Measurements from ENCODE around the gene NEURL3. TPM values are rescaled to one million over a fixed set of nuclear protein-coding genes. Genes with fewer than 3 reads are reported as not detected.

Gene NEURL3
- total and polyA plus RNA-seq, 2 donors (not counting 3 experiments of a cell fraction or from before 2014, with no cell fraction given), result not detected

DNA sequence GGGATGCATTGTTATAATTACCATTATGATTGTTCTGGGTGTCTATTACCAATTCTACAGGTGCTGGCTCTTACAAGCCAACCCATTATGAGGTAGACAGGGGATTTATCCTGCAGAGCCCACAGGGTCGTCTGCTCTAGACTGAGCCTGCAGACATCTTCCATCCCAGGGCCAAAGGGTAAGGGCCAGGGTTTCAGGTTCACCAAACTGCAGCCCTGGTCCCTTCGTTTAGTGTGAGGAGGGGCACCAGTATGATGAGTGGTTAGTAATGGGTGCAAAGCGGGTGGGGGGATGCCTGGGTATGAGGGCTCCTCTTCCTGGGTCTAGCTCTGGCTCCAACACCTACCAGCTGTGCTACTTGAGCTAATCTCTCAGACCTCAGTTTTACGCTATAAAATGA is 30.2 kb upstream of the NEURL3 start:
- Histone ChIP-seq H3K36me3 (ENCODE audit: control insufficient read depth in 2 of 2, extremely low read depth in 1 of 2, insufficient read depth in 2 of 2, low read length in 2 of 2) (no peaks in the 10 kb centered on the region), H3K4me1 (ENCODE audit: control insufficient read depth, extremely low read depth, insufficient read depth, low read length) (peaks cover 40% of the 10 kb centered on the region), H3K9me1 (replicated peaks; ENCODE audit: control insufficient read depth, extremely low read depth, insufficient read depth, low read length) (no peaks in the 10 kb centered on the region), H4K20me1 (replicated peaks; ENCODE audit: control insufficient read depth, extremely low read depth, insufficient read depth, low read length) (no peaks in the 10 kb centered on the region), H3K27ac (ENCODE audit: insufficient read depth, low read depth, low read length) (no peak overlapping the region), H3K27me3 (ENCODE audit: control insufficient read depth in 2 of 2, insufficient read depth in 2 of 2, low read length in 2 of 2) (no peaks in the 10 kb centered on the region), H3K79me2 (ENCODE audit: control insufficient read depth, insufficient read depth, low read length) (peaks cover 31% of the 10 kb centered on the region), H3K4me3 (replicated peaks in 1 of 3; ENCODE audit: insufficient read depth in 1 of 3, low read depth in 1 of 3, low read length in 3 of 3) (no peak overlapping the region), H3K4me2 (ENCODE audit: insufficient read depth, low read length) (no peak overlapping the region), H3K9me3 (replicated peaks; ENCODE audit: control insufficient read depth, insufficient read depth, low read length) (no peaks in the 10 kb centered on the region), H2AFZ (ENCODE audit: low read depth, low read length) (no peak overlapping the region), H3K9ac (replicated peaks; ENCODE audit: extremely low read depth, insufficient read depth, low read length) (no peak overlapping the region)
- no peak for DNase-seq (ENCODE audit: low read depth, low spot score)
- ChIA-PET POLR2A (no interaction called here), CTCF (interaction anchor here (8.7 kb wide), 1 partner anchor 17 kb away, joined by 130 read pairs; no protein-coding TSS in a partner anchor)
- TF ChIP-seq MYC (IDR thresholded peaks at IDR 0.05; ENCODE audit: low read depth, low read length), result no peak
- no peak for TF ChIP-seq FOS (IDR thresholded peaks at IDR 0.05; ENCODE audit: borderline replicate concordance, insufficient read depth, low read length)
- TF ChIP-seq, protein P1, sequence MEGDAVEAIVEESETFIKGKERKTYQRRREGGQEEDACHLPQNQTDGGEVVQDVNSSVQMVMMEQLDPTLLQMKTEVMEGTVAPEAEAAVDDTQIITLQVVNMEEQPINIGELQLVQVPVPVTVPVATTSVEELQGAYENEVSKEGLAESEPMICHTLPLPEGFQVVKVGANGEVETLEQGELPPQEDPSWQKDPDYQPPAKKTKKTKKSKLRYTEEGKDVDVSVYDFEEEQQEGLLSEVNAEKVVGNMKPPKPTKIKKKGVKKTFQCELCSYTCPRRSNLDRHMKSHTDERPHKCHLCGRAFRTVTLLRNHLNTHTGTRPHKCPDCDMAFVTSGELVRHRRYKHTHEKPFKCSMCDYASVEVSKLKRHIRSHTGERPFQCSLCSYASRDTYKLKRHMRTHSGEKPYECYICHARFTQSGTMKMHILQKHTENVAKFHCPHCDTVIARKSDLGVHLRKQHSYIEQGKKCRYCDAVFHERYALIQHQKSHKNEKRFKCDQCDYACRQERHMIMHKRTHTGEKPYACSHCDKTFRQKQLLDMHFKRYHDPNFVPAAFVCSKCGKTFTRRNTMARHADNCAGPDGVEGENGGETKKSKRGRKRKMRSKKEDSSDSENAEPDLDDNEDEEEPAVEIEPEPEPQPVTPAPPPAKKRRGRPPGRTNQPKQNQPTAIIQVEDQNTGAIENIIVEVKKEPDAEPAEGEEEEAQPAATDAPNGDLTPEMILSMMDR (IDR thresholded peaks at IDR 0.05; ENCODE audit: extremely low read depth in 1 of 2, insufficient read depth in 1 of 2, low read depth in 1 of 2, low read length in 2 of 2), result no peak
- TF ChIP-seq, protein P2, sequence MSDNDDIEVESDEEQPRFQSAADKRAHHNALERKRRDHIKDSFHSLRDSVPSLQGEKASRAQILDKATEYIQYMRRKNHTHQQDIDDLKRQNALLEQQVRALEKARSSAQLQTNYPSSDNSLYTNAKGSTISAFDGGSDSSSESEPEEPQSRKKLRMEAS (IDR thresholded peaks at IDR 0.05; ENCODE audit: insufficient read depth, insufficient read length), result no peak
- no peak for TF ChIP-seq POLR2AphosphoS5 (IDR thresholded peaks at IDR 0.05; ENCODE audit: insufficient read depth, low read depth, low read length)
- TF ChIP-seq JUN (IDR thresholded peaks at IDR 0.05; ENCODE audit: borderline replicate concordance, insufficient read depth, insufficient read length, low read depth), result no peak
- no peak for TF ChIP-seq POLR2A (IDR thresholded peaks at IDR 0.05; ENCODE audit: low read depth, low read length)
- TF ChIP-seq EZH2 (IDR thresholded peaks at IDR 0.05; ENCODE audit: borderline replicate concordance, low read depth, low read length, severe bottlenecking), result no peak
- no peak for TF ChIP-seq GATA2 (IDR thresholded peaks at IDR 0.05; ENCODE audit: insufficient read depth, insufficient read length, low read depth, low read length)
- FAIRE-seq, result no peak
- dilution Hi-C loops (cut with MboI; ENCODE audit: extremely low pct_ligation_motif_present, low sequenced_read_pairs) (no loop called here), intact Hi-C loops (cut with micrococcal nuclease) (loop anchor here (5.0 kb wide), 1 partner anchor 227 kb away; the partner anchor contains the start of gene CNNM4)
- no TSS peak for BruUV-seq (replicated peaks)

All from endothelial cell of umbilical vein (primary cell).